GM19240 (cell line): ENCODE measurements around the gene NCOR2.

Source experiments
- DNase-seq: peaks from one replicate; pipeline ENCODE4 v3.0.0; 2011; ENCODE audit warnings: low spot score; ENCODE audit not compliant: insufficient read length

Gene NCOR2

GRCh38 chr12:124544311-124544970 is 23.0 kb downstream of the NCOR2 start:
- DNase-seq: no peak

- DNase-seq: no peak
Observed at GRCh38 chr12:124543590-124544310, 23.7 kb downstream of the NCOR2 start.

- DNase-seq: no peak
Observed at GRCh38 chr12:124543052-124543589, 24.3 kb downstream of the NCOR2 start.

- no peak for DNase-seq
Observed at GRCh38 chr12:124542021-124542949, 25.1 kb downstream of the NCOR2 start.

- no peak for DNase-seq
Observed at GRCh38 chr12:124541322-124541721, 26.1 kb downstream of the NCOR2 start.

GRCh38 chr12:124539084-124540041 is 28.0 kb downstream of the NCOR2 start:
- DNase-seq: no peak

- no peak for DNase-seq
Observed at GRCh38 chr12:124538194-124539082, 29.0 kb downstream of the NCOR2 start.

- DNase-seq: no peak
Observed at GRCh38 chr12:124537525-124538193, 29.8 kb downstream of the NCOR2 start.

- no peak for DNase-seq
Observed at GRCh38 chr12:124536641-124537040, 30.8 kb downstream of the NCOR2 start.

GRCh38 chr12:124534776-124535740 is 32.4 kb downstream of the NCOR2 start:
- no peak for DNase-seq

- DNase-seq: no peak
Observed at GRCh38 chr12:124533456-124533855, 34.0 kb downstream of the NCOR2 start.

- no peak for DNase-seq
Observed at GRCh38 chr12:124532967-124533366, 34.4 kb downstream of the NCOR2 start.

- no peak for DNase-seq
Observed at GRCh38 chr12:124532331-124532750, 35.1 kb downstream of the NCOR2 start.

GRCh38 chr12:124531906-124532305 is 35.5 kb downstream of the NCOR2 start:
- no peak for DNase-seq

- no peak for DNase-seq
Observed at GRCh38 chr12:124531281-124531745, 36.1 kb downstream of the NCOR2 start.

GRCh38 chr12:124530637-124531263 is 36.7 kb downstream of the NCOR2 start:
- DNase-seq: no peak
